ENCODE measurements around the gene MED25.

MED25 gene

GRCh38 chr19:49849433-49850220, 31.5 kb downstream of the MED25 start:
- DNase-seq (ENCODE audit: extremely low read depth, low read depth) = no peak
- TF ChIP-seq CTCF (IDR thresholded peaks at IDR 0.05; ENCODE audit: low read depth, low read length) = no peak

GRCh38 chr19:49850221-49850486, 32.1 kb downstream of the MED25 start:
- no peak for DNase-seq (ENCODE audit: extremely low read depth, low read depth)
- no peak for TF ChIP-seq CTCF (IDR thresholded peaks at IDR 0.05; ENCODE audit: low read depth, low read length)

GRCh38 chr19:49850487-49851342, 32.6 kb downstream of the MED25 start, which contains the start of gene PTOV1:
TSS of gene PTOV1 (plus strand) at chr19:49851159.
- DNase-seq (ENCODE audit: extremely low read depth, low read depth) = peak; percentile 78
- TF ChIP-seq CTCF (IDR thresholded peaks at IDR 0.05; ENCODE audit: low read depth, low read length) = no peak

- DNase-seq (ENCODE audit: extremely low read depth, low read depth) = no peak
- TF ChIP-seq CTCF (IDR thresholded peaks at IDR 0.05; ENCODE audit: low read depth, low read length) = no peak
Observed at GRCh38 chr19:49851456-49852259, 33.6 kb downstream of the MED25 start.

- DNase-seq (ENCODE audit: extremely low read depth, low read depth) = no peak
- no peak for TF ChIP-seq CTCF (IDR thresholded peaks at IDR 0.05; ENCODE audit: low read depth, low read length)
Observed at GRCh38 chr19:49852631-49853126, 34.6 kb downstream of the MED25 start.

- DNase-seq (ENCODE audit: extremely low read depth, low read depth) = no peak
- TF ChIP-seq CTCF (IDR thresholded peaks at IDR 0.05; ENCODE audit: low read depth, low read length) = no peak
Observed at GRCh38 chr19:49853852-49854377, 35.8 kb downstream of the MED25 start.
